Measurements from ENCODE around the gene CDC42BPB. TPM values are rescaled to one million over a fixed set of nuclear protein-coding genes. Genes with fewer than 3 reads are reported as not detected.

Gene CDC42BPB
- total and polyA plus RNA-seq, 2 donors (not counting 1 experiment from before 2014, with no cell fraction given): 44.8 to 98.3 TPM

- Histone ChIP-seq H3K9ac (ENCODE audit: insufficient read depth, low read length) (no peak overlapping the region), H3K27me3 (ENCODE audit: control insufficient read depth, insufficient read depth, low read length) (no peaks in the 10 kb centered on the region), H3K36me3 (ENCODE audit: control insufficient read depth, insufficient read depth, low read length) (no peaks in the 10 kb centered on the region), H3K9me3 (ENCODE audit: control insufficient read depth, insufficient read depth, low read depth, low read length) (no peaks in the 10 kb centered on the region), H4K20me1 (ENCODE audit: control insufficient read depth, extremely low read depth, insufficient read depth, low read length) (peaks cover 2% of the 10 kb centered on the region), H3K79me2 (ENCODE audit: control insufficient read depth, insufficient read depth, low read length) (peaks cover 65% of the 10 kb centered on the region), H3K27ac (ENCODE audit: insufficient read depth, low read length) (no peak overlapping the region), H3K4me1 (ENCODE audit: control insufficient read depth, extremely low read depth, insufficient read depth, low read length) (peaks cover 5% of the 10 kb centered on the region), H3K4me3 (replicated peaks in 1 of 4; ENCODE audit: control extremely low read depth in 1 of 4, insufficient read depth in 1 of 4, low read depth in 3 of 4, low read length in 4 of 4) (no peak overlapping the region), H3K4me2 (ENCODE audit: extremely low read depth, insufficient read depth, low read length) (peak overlapping the region; percentile 33), H2AFZ (ENCODE audit: low read length) (no peak overlapping the region)
- DNase-seq (ENCODE audit: low read depth in 2 of 2): no peak
- TF ChIP-seq CTCF (conservative IDR thresholded peaks at IDR 0.05 in 1 of 2, IDR thresholded peaks at IDR 0.05 in 1 of 2; ENCODE audit: low read depth in 1 of 2, low read length in 2 of 2) (no peak), EZH2 (IDR thresholded peaks at IDR 0.05; ENCODE audit: low read length, missing control alignments) (no peak)
Observed at GRCh38 chr14:103030741-103031565, 26.4 kb downstream of the CDC42BPB start.

GRCh38 chr14:103029936-103030335 is 27.4 kb downstream of the CDC42BPB start:
- Histone ChIP-seq H4K20me1 (ENCODE audit: control insufficient read depth, extremely low read depth, insufficient read depth, low read length) (peaks cover 2% of the 10 kb centered on the region), H3K4me3 (replicated peaks in 1 of 4; ENCODE audit: control extremely low read depth in 1 of 4, insufficient read depth in 1 of 4, low read depth in 3 of 4, low read length in 4 of 4) (no peak overlapping the region), H3K36me3 (ENCODE audit: control insufficient read depth, insufficient read depth, low read length) (no peaks in the 10 kb centered on the region), H3K79me2 (ENCODE audit: control insufficient read depth, insufficient read depth, low read length) (peaks cover 68% of the 10 kb centered on the region), H3K27ac (ENCODE audit: insufficient read depth, low read length) (no peak overlapping the region), H3K9ac (ENCODE audit: insufficient read depth, low read length) (no peak overlapping the region), H3K9me3 (ENCODE audit: control insufficient read depth, insufficient read depth, low read depth, low read length) (no peaks in the 10 kb centered on the region), H3K4me1 (ENCODE audit: control insufficient read depth, extremely low read depth, insufficient read depth, low read length) (peaks cover 7% of the 10 kb centered on the region), H2AFZ (ENCODE audit: low read length) (no peak overlapping the region), H3K4me2 (ENCODE audit: extremely low read depth, insufficient read depth, low read length) (no peak overlapping the region), H3K27me3 (ENCODE audit: control insufficient read depth, insufficient read depth, low read length) (no peaks in the 10 kb centered on the region)
- TF ChIP-seq EZH2 (IDR thresholded peaks at IDR 0.05; ENCODE audit: low read length, missing control alignments) (no peak), CTCF (conservative IDR thresholded peaks at IDR 0.05 in 1 of 2, IDR thresholded peaks at IDR 0.05 in 1 of 2; ENCODE audit: low read depth in 1 of 2, low read length in 2 of 2) (no peak)
- DNase-seq (ENCODE audit: low read depth in 2 of 2): no peak

GRCh38 chr14:103028772-103029171 is 28.6 kb downstream of the CDC42BPB start:
- H3K4me3 ChIP-seq (replicated peaks in 1 of 4; ENCODE audit: control extremely low read depth in 1 of 4, insufficient read depth in 1 of 4, low read depth in 3 of 4, low read length in 4 of 4): no peak overlapping the region
- no peak overlapping the region for H3K9ac ChIP-seq (ENCODE audit: insufficient read depth, low read length)
- H3K9me3 ChIP-seq (ENCODE audit: control insufficient read depth, insufficient read depth, low read depth, low read length): no peaks in the 10 kb centered on the region
- no peak overlapping the region for H2AFZ ChIP-seq (ENCODE audit: low read length)
- peaks cover 2% of the 10 kb centered on the region for H4K20me1 ChIP-seq (ENCODE audit: control insufficient read depth, extremely low read depth, insufficient read depth, low read length)
- no peaks in the 10 kb centered on the region for H3K36me3 ChIP-seq (ENCODE audit: control insufficient read depth, insufficient read depth, low read length)
- H3K4me1 ChIP-seq (ENCODE audit: control insufficient read depth, extremely low read depth, insufficient read depth, low read length): peaks cover 8% of the 10 kb centered on the region
- no peaks in the 10 kb centered on the region for H3K27me3 ChIP-seq (ENCODE audit: control insufficient read depth, insufficient read depth, low read length)
- H3K79me2 ChIP-seq (ENCODE audit: control insufficient read depth, insufficient read depth, low read length): peaks cover 61% of the 10 kb centered on the region
- no peak for TF ChIP-seq CTCF (conservative IDR thresholded peaks at IDR 0.05 in 1 of 2, IDR thresholded peaks at IDR 0.05 in 1 of 2; ENCODE audit: low read depth in 1 of 2, low read length in 2 of 2)
- TF ChIP-seq EZH2 (IDR thresholded peaks at IDR 0.05; ENCODE audit: low read length, missing control alignments): no peak
- no peak overlapping the region for H3K4me2 ChIP-seq (ENCODE audit: extremely low read depth, insufficient read depth, low read length)
- H3K27ac ChIP-seq (ENCODE audit: insufficient read depth, low read length): no peak overlapping the region
- no peak for DNase-seq (ENCODE audit: low read depth in 2 of 2)

Data from fibroblast of lung (primary cell).